ENCODE measurements around the gene ARHGAP6.

- TF ChIP-seq MAX (IDR thresholded peaks at IDR 0.05), result no peak
- no peak for TF ChIP-seq ZBTB33 (IDR thresholded peaks at IDR 0.05; ENCODE audit: extremely low read depth, insufficient replicate concordance, low read length)
- TF ChIP-seq SIN3A (IDR thresholded peaks at IDR 0.05; ENCODE audit: low read depth), result no peak
- TF ChIP-seq, protein P1, sequence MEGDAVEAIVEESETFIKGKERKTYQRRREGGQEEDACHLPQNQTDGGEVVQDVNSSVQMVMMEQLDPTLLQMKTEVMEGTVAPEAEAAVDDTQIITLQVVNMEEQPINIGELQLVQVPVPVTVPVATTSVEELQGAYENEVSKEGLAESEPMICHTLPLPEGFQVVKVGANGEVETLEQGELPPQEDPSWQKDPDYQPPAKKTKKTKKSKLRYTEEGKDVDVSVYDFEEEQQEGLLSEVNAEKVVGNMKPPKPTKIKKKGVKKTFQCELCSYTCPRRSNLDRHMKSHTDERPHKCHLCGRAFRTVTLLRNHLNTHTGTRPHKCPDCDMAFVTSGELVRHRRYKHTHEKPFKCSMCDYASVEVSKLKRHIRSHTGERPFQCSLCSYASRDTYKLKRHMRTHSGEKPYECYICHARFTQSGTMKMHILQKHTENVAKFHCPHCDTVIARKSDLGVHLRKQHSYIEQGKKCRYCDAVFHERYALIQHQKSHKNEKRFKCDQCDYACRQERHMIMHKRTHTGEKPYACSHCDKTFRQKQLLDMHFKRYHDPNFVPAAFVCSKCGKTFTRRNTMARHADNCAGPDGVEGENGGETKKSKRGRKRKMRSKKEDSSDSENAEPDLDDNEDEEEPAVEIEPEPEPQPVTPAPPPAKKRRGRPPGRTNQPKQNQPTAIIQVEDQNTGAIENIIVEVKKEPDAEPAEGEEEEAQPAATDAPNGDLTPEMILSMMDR (IDR thresholded peaks at IDR 0.05 in 2 of 3, conservative IDR thresholded peaks at IDR 0.05 in 1 of 3; ENCODE audit: borderline replicate concordance in 1 of 3, insufficient read depth in 1 of 3, low read depth in 2 of 3, low read length in 2 of 3), result no peak
- no peak for TF ChIP-seq POLR2A (IDR thresholded peaks at IDR 0.05; ENCODE audit: borderline replicate concordance, extremely low read depth, insufficient read depth, insufficient read length)
- TF ChIP-seq REST (IDR thresholded peaks at IDR 0.05; ENCODE audit: low read depth), result no peak
- no peak for TF ChIP-seq SRF (IDR thresholded peaks at IDR 0.05; ENCODE audit: low read depth)
- TF ChIP-seq EZH2 (IDR thresholded peaks at IDR 0.05), result no peak
- TF ChIP-seq CEBPB (IDR thresholded peaks at IDR 0.05; ENCODE audit: low read depth), result no peak
- no peak for TF ChIP-seq YY1 (IDR thresholded peaks at IDR 0.05; ENCODE audit: extremely low read depth, insufficient replicate concordance, low read depth, low read length)
- no peak for TF ChIP-seq RAD21 (IDR thresholded peaks at IDR 0.05; ENCODE audit: low read depth)
These were observed 343.7 kb downstream of the ARHGAP6 start for GRCh38 chrX:11321986-11322385.

Data from HCT116 (cell line).